Fibroblast of the aortic adventitia (primary cell): Measurements from ENCODE around the gene GAS7. TPM values are rescaled to one million over a fixed set of nuclear protein-coding genes. Genes with fewer than 3 reads are reported as not detected.

ENCODE experiments used
- DNase-seq: peaks from one replicate; pipeline ENCODE4 v3.0.0-alpha.2; 2010; ENCODE audit warnings: low read depth
- H3K4me3 ChIP-seq: 2 replicates; pipeline ENCODE4 v1.5.1; 2011; ENCODE audit warnings: low read depth, mild to moderate bottlenecking, control low read depth, low read length, moderate library complexity
- total RNA-seq: library from RNA; depleted of rRNA; stranded (reverse); fragments of >200 nt; gene quantifications from 2 replicates; pipeline ENCODE4 v1.2.3, GENCODE V29; 2012; ENCODE audit warnings: low replicate concordance
- TF ChIP-seq, protein P1 (sequence below): IDR thresholded peaks from 2 replicates; pipeline ENCODE4 v1.5.1; 2011; ENCODE audit warnings: mild to moderate bottlenecking, low read length, control low read depth, inconsistent platforms; ENCODE audit not compliant: insufficient read depth

Gene GAS7
- total RNA-seq, 1 donor: 7.0 TPM

DNA sequence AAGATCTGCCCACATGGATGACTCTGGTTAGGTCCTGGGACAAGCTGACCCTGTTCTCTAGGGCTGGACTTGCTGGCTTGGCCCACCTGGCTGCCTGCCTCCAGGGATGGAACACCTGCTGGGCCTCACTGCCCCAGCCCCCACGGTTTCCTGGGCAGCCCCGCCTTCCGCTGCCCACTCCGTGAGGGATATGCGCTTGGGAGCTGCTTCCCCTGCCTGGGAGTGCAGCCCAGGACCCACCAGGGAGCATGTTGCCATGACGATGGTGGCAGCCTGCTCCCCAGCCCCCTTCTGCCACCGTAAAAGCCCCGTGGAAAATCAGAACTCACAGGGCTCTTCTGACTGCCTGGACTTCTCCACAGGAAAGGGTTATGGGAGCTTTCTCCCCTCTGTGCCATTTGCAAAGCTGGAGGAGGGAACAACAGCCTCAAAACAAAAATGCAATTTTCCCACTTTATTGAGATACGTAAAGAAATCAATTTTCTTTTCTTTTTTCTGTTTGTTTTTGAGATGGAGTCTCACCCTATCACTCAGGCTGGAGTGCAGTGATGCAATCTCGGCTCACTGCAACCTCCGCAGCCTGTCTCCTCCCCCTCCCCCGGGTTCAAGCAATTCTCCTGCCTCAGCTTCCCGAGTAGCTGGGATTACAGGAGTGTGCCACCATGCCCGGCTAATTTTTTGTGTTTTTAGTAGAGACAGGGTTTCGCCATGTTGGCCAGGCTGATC, 18.0 kb upstream of the GAS7 start:
- no peak overlapping the region for H3K4me3 ChIP-seq
- TF ChIP-seq, protein P1, sequence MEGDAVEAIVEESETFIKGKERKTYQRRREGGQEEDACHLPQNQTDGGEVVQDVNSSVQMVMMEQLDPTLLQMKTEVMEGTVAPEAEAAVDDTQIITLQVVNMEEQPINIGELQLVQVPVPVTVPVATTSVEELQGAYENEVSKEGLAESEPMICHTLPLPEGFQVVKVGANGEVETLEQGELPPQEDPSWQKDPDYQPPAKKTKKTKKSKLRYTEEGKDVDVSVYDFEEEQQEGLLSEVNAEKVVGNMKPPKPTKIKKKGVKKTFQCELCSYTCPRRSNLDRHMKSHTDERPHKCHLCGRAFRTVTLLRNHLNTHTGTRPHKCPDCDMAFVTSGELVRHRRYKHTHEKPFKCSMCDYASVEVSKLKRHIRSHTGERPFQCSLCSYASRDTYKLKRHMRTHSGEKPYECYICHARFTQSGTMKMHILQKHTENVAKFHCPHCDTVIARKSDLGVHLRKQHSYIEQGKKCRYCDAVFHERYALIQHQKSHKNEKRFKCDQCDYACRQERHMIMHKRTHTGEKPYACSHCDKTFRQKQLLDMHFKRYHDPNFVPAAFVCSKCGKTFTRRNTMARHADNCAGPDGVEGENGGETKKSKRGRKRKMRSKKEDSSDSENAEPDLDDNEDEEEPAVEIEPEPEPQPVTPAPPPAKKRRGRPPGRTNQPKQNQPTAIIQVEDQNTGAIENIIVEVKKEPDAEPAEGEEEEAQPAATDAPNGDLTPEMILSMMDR: no peak
- no peak for DNase-seq

DNA sequence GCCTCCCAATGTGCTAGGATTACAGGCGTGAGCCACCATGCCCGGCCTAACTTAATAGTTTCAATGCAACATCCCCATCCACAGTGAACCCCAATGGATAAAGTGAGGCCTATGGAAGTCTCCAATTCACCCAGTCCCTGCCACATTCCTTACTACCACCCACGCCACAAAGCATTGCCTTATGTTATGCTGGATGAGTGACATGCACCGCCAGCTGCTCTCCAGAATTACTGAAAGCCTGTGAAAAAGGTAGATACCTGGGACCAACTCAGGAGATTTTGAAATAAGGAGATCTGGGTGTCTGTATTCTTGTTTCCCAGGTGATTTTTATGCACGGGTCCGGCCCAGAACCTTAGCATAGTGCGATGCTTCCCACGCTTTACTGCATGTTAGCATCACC, 16.9 kb upstream of the GAS7 start:
- no peak for DNase-seq
- TF ChIP-seq, protein P1: no peak
- H3K4me3 ChIP-seq: no peak overlapping the region

DNA sequence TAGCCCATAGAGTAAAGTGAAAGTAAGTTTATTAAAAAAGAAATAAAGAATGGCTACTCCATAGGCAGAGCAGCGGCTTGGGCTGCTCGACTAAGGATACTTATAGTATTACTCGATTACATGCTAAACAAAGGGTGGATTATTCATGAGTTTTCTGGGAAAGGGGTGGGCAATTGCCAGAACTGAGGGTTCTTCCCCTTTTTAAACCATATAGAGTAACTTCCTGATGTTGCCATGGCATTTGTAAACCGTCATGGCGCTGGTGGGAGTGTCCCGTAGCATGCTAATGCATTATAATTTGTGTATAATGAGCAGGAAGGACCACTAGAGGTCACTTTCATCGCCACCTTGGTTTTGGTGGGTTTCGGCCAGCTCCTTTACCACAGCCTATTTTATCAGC, 13.3 kb upstream of the GAS7 start:
- no peak overlapping the region for H3K4me3 ChIP-seq
- no peak for DNase-seq
- TF ChIP-seq, protein P1: no peak

DNA sequence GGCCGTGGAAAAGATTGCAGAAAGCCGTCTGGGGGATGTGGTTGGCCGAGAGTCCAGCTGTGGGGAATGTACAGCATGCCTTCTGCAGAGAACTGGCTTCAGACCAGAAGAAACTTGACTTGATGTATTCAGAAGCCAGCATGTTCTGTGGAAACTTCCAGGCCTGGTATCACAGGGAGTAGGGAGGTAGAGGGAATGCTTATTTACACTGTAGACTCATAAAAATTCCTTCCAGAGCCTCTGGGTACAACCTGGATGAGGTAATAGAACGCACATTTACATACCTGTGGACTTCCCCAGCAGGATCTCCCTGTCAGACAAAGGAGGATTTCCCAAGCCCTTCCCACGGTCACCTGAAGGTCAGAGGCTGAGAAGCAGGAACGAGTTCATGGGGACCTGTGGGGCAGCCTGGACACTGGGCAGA, 11.8 kb upstream of the GAS7 start:
- no peak overlapping the region for H3K4me3 ChIP-seq
- DNase-seq: peak; percentile 44
- TF ChIP-seq, protein P1: no peak

DNA sequence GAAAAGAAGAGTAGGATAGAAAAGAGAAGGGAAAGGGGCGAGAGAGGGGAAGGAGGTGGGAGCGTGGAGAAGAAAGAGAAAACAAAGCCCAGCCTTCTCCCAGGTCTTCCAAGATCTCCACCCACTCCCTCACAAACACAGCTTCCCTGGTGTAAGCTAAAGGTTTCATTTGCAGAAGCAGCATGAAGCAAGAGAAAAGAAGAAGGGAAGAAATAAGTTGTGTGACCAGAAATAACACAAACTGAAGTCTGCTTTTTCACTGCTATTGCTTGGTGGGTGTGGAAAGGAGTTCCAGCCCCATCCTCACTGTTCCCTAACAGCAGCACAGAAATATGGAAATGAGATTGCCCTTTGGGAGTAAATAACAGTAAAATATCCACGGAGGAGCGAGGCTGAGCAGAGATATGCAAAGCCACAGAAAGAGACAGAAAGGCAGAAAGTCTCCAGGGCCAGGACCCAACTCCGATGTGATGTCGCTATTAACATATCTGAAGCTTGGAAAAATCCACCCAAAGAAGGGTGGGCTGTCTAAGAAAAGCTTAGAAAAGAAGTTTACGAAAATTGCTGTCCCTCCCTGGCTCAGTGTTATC, 10.3 kb upstream of the GAS7 start:
- TF ChIP-seq, protein P1: no peak
- no peak overlapping the region for H3K4me3 ChIP-seq
- DNase-seq: no peak

DNA sequence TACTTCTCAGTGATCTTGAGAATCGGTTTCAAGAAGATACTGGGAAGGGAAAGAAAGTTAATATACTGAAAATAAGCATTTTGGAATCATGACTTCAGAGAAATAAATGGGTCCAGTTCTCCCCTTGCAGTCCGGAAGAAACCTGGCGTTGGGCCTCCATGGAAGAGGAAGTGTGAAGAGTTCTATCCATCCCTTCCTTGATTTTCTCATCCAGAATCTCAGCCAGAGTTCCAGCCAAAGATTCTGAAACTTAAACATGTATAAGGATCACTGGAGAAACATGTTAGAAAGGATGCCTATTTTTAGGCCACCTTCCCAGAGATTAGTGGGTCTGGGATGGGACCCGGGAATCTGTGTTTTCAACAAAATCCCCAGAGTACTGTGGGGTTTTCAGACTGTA, 8.7 kb upstream of the GAS7 start:
- DNase-seq: no peak
- TF ChIP-seq, protein P1: no peak
- no peak overlapping the region for H3K4me3 ChIP-seq
